Measurements from ENCODE around the gene CMC2.

The CMC2 gene

GRCh38 chr16:80990577-80990976 lies 16.1 kb downstream of the CMC2 start:
- POLR2A ChIA-PET = no interaction called here

GRCh38 chr16:80989801-80990200 lies 16.9 kb downstream of the CMC2 start:
- H3K4me1 ChIP-seq (ENCODE audit: control insufficient read depth, insufficient read depth, low read length) = peaks cover 23% of the 10 kb centered on the region
- POLR2A ChIA-PET = interaction anchor here (1.4 kb wide), 1 partner anchor 17 kb away, joined by 4 read pairs; the partner anchor contains the start of genes CENPN and CMC2
- no peak overlapping the region for H3K4me3 ChIP-seq (ENCODE audit: low read depth, low read length)
- no peak overlapping the region for H3K27ac ChIP-seq (ENCODE audit: extremely low read depth, low read depth, low read length)
- peaks cover 0 to 4% of the 10 kb centered on the region in 2 experiments; a peak in 2 of 3 replicates for H3K36me3 ChIP-seq (ENCODE audit: control insufficient read depth in 2 of 2, insufficient read depth in 1 of 2, low read length in 2 of 2)
- H3K9me3 ChIP-seq (ENCODE audit: control insufficient read depth, insufficient read depth, low read depth, low read length) = no peaks in the 10 kb centered on the region
- TF ChIP-seq, protein P1, sequence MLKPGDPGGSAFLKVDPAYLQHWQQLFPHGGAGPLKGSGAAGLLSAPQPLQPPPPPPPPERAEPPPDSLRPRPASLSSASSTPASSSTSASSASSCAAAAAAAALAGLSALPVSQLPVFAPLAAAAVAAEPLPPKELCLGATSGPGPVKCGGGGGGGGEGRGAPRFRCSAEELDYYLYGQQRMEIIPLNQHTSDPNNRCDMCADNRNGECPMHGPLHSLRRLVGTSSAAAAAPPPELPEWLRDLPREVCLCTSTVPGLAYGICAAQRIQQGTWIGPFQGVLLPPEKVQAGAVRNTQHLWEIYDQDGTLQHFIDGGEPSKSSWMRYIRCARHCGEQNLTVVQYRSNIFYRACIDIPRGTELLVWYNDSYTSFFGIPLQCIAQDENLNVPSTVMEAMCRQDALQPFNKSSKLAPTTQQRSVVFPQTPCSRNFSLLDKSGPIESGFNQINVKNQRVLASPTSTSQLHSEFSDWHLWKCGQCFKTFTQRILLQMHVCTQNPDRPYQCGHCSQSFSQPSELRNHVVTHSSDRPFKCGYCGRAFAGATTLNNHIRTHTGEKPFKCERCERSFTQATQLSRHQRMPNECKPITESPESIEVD (tag by site-specific recombination; IDR thresholded peaks at IDR 0.05) = peak; percentile 67
- peak; percentile 28; the same call in 1 of the 2 replicates for TF ChIP-seq PRDM10 (tag by site-specific recombination; IDR thresholded peaks at IDR 0.05)
- TF ChIP-seq ZBTB48 (tag by site-specific recombination; IDR thresholded peaks at IDR 0.05) = no peak
- CTCF ChIA-PET = interaction anchor here (0.6 to 2.2 kb wide), 3 partner anchors 15 to 1092 kb away, joined by 3 to 7 read pairs (median 6); no protein-coding TSS in a partner anchor

More at GRCh38 chr16:80990577-80990976, 16.1 kb downstream of the CMC2 start:
- no peak overlapping the region for H3K27ac ChIP-seq (ENCODE audit: extremely low read depth, low read depth, low read length)
- peaks cover 20% of the 10 kb centered on the region for H3K4me1 ChIP-seq (ENCODE audit: control insufficient read depth, insufficient read depth, low read length)
- H3K36me3 ChIP-seq (ENCODE audit: control insufficient read depth in 2 of 2, insufficient read depth in 1 of 2, low read length in 2 of 2) = peaks cover 0 to 4% of the 10 kb centered on the region in 2 experiments; a peak in 2 of 3 replicates
- TF ChIP-seq WT1 (tag by site-specific recombination; IDR thresholded peaks at IDR 0.05) (peak; percentile 44; the same call in 1 of the 2 replicates), OSR2 (tag by site-specific recombination; IDR thresholded peaks at IDR 0.05) (0 out of 2 replicates have a peak, but pooled peaks have one; percentile 32), ZNF155 (tag by site-specific recombination; IDR thresholded peaks at IDR 0.05) (no peak), GLIS1 (tag by site-specific recombination; IDR thresholded peaks at IDR 0.05) (0 out of 2 replicates have a peak, but pooled peaks have one; percentile 22), ZBTB10 (tag by site-specific recombination; IDR thresholded peaks at IDR 0.05) (no peak), SCRT2 (tag by site-specific recombination; IDR thresholded peaks at IDR 0.05) (peak; percentile 20; the same call in 1 of the 2 replicates)
- CTCF ChIA-PET = interaction anchor here (0.8 to 2.2 kb wide), 2 partner anchors 14 to 1093 kb away, joined by 6 to 7 read pairs; no protein-coding TSS in a partner anchor
- no peaks in the 10 kb centered on the region for H3K9me3 ChIP-seq (ENCODE audit: control insufficient read depth, insufficient read depth, low read depth, low read length)
- H3K4me3 ChIP-seq (ENCODE audit: low read depth, low read length) = no peak overlapping the region

GRCh38 chr16:80988756-80989155 lies 17.9 kb downstream of the CMC2 start:
- CTCF ChIA-PET = interaction anchor here (1.3 to 2.6 kb wide), 2 partner anchors 15 to 16 kb away, joined by 4 to 11 read pairs; no protein-coding TSS in a partner anchor
- H3K27ac ChIP-seq (ENCODE audit: extremely low read depth, low read depth, low read length) = no peak overlapping the region
- H3K4me1 ChIP-seq (ENCODE audit: control insufficient read depth, insufficient read depth, low read length) = peaks cover 23% of the 10 kb centered on the region
- no peak overlapping the region for H3K4me3 ChIP-seq (ENCODE audit: low read depth, low read length)
- POLR2A ChIA-PET = interaction anchor here (1.4 kb wide), 1 partner anchor 18 kb away, joined by 4 read pairs; the partner anchor contains the start of genes CENPN and CMC2
- H3K36me3 ChIP-seq (ENCODE audit: control insufficient read depth in 2 of 2, insufficient read depth in 1 of 2, low read length in 2 of 2) = peaks cover 0 to 4% of the 10 kb centered on the region in 2 experiments; a peak in 2 of 3 replicates
- no peaks in the 10 kb centered on the region for H3K9me3 ChIP-seq (ENCODE audit: control insufficient read depth, insufficient read depth, low read depth, low read length)
- TF ChIP-seq ZFP69B (tag by site-specific recombination; IDR thresholded peaks at IDR 0.05) = no peak
- TF ChIP-seq ZIC2 (tag by site-specific recombination; IDR thresholded peaks at IDR 0.05) = no peak
- TF ChIP-seq ZNF37A (tag by site-specific recombination; IDR thresholded peaks at IDR 0.05) = no peak
- no peak for TF ChIP-seq ZNF514 (tag by site-specific recombination; IDR thresholded peaks at IDR 0.05)
- no peak for TF ChIP-seq ZNF138 (tag by site-specific recombination; IDR thresholded peaks at IDR 0.05; ENCODE audit: borderline replicate concordance)
- TF ChIP-seq KLF8 (tag by site-specific recombination; IDR thresholded peaks at IDR 0.05) = no peak
- TF ChIP-seq MEIS1 (CRISPR knock-in tag; IDR thresholded peaks at IDR 0.05; ENCODE audit: borderline replicate concordance) = no peak
- no peak for TF ChIP-seq ZSCAN23 (tag by site-specific recombination; IDR thresholded peaks at IDR 0.05)
- TF ChIP-seq YY2 (tag by site-specific recombination; IDR thresholded peaks at IDR 0.05) = no peak
- TF ChIP-seq ZNF530 (tag by site-specific recombination; IDR thresholded peaks at IDR 0.05; ENCODE audit: low read depth) = no peak
- no peak for TF ChIP-seq ZNF571 (tag by site-specific recombination; IDR thresholded peaks at IDR 0.05)
- TF ChIP-seq ZNF549 (tag by site-specific recombination; IDR thresholded peaks at IDR 0.05) = no peak
- TF ChIP-seq ZBTB48 (tag by site-specific recombination; IDR thresholded peaks at IDR 0.05) = no peak
- TF ChIP-seq ZBTB26 (tag by site-specific recombination; optimal IDR thresholded peaks at IDR 0.05) = no peak
